ENCODE measurements around the gene MAPK12.

MAPK12 gene

DNA sequence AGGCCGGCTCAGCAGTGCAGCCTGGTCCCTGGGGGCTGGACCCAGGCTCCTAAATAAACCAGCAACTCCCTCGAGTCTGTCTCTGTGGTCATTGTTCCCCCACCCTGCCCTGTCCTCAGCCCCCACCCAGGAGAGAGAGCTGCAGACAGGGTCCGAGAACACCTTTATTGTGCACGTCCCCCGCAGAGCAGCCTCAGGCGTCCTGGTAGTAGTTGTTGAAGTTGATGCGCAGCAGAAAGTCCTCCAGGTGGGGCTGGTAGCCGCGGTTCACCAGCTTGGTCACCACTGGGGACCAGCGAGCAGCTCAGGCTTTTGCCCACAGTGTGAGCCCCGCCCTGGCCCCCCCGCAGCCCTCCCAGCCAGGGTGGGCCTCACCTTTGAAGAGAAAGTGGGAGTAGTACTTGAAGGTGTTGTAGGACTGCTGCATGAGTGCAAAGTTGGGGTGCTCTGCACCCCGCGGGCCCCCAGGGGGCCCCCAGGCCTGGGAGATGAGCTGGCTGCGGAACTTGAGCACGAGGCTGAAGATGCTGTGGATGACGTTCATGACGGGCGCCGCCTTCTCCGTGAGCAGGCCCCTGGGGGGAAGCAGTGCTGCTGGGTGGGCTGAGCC, 43.8 kb downstream of the MAPK12 start:
- TF ChIP-seq, protein P1, sequence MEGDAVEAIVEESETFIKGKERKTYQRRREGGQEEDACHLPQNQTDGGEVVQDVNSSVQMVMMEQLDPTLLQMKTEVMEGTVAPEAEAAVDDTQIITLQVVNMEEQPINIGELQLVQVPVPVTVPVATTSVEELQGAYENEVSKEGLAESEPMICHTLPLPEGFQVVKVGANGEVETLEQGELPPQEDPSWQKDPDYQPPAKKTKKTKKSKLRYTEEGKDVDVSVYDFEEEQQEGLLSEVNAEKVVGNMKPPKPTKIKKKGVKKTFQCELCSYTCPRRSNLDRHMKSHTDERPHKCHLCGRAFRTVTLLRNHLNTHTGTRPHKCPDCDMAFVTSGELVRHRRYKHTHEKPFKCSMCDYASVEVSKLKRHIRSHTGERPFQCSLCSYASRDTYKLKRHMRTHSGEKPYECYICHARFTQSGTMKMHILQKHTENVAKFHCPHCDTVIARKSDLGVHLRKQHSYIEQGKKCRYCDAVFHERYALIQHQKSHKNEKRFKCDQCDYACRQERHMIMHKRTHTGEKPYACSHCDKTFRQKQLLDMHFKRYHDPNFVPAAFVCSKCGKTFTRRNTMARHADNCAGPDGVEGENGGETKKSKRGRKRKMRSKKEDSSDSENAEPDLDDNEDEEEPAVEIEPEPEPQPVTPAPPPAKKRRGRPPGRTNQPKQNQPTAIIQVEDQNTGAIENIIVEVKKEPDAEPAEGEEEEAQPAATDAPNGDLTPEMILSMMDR (IDR thresholded peaks at IDR 0.05; ENCODE audit: low read depth, low read length, missing control alignments): no peak
- no peak overlapping the region for H3K4me3 ChIP-seq (ENCODE audit: low read depth, low read length)
- no peak for DNase-seq (ENCODE audit: low read depth)

DNA sequence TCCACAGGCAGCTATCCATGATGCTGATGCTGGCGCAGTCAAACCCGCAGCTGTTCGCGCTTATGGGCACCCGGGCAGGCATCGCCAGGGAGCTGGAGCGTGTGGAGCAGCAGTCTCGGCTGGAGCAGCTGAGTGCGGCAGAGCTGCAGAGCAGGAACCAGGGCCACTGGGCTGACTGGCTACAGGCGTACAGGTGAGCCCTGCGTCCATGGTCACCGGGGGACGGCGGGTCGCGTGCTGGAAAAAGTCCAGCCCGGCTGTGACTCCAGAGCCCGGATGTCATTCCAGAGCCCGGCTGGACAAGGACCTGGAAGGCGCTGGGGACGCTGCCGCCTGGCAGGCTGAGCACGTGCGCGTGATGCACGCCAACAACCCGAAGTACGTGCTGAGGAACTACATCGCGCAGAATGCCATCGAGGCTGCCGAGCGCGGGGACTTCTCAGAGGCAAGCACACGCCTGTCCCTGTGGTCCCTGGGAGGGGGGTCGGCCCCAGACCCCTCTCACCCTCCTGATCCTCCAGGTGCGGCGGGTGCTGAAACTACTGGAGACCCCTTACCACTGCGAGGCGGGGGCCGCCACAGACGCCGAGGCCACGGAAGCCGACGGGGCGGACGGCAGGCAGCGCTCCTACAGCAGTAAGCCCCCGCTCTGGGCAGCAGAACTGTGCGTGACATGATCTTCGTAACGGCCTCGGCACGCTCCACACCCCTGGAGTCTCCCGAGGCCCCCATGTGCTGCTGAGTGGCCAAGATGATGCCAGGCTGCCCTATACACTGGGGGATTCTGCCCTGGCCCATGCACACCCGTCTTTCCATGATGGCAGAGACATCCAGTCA, 44.6 kb downstream of the MAPK12 start:
- no peak for DNase-seq (ENCODE audit: low read depth)
- TF ChIP-seq, protein P1 (IDR thresholded peaks at IDR 0.05; ENCODE audit: low read depth, low read length, missing control alignments): no peak
- no peak overlapping the region for H3K4me3 ChIP-seq (ENCODE audit: low read depth, low read length)

DNA sequence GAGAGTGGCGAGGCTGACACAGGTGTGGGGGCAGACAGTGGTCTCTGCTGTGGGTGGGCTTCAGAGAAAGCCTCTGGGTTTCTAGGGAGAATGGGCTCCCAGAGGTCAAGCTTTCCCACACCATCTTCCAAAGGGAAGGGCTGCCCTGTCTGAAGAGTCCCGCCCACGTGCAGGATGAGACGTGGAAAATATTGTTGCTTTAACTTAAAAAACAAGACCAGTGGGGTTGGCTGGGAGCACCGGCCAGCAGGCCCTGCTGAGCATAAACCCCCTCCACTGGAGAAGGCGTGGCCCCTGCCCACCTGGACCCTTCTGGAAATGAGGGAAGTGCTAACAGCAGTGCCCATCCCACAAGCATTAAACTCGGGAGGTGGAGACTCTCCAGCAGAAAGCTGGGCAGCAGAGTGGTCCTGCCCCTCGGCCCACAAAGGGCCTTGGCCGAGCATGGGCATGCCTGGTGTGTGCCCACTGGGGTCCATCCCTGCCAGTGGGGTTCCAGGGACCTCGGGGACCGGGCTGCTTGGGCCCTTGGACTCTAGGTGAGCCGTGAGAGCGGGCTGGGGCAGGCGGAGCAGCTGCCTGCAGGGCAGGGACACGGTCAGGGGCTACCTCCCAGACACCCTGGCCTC, 45.3 kb downstream of the MAPK12 start:
- TF ChIP-seq, protein P1 (IDR thresholded peaks at IDR 0.05; ENCODE audit: low read depth, low read length, missing control alignments): no peak
- no peak for DNase-seq (ENCODE audit: low read depth)
- no peak overlapping the region for H3K4me3 ChIP-seq (ENCODE audit: low read depth, low read length)

DNA sequence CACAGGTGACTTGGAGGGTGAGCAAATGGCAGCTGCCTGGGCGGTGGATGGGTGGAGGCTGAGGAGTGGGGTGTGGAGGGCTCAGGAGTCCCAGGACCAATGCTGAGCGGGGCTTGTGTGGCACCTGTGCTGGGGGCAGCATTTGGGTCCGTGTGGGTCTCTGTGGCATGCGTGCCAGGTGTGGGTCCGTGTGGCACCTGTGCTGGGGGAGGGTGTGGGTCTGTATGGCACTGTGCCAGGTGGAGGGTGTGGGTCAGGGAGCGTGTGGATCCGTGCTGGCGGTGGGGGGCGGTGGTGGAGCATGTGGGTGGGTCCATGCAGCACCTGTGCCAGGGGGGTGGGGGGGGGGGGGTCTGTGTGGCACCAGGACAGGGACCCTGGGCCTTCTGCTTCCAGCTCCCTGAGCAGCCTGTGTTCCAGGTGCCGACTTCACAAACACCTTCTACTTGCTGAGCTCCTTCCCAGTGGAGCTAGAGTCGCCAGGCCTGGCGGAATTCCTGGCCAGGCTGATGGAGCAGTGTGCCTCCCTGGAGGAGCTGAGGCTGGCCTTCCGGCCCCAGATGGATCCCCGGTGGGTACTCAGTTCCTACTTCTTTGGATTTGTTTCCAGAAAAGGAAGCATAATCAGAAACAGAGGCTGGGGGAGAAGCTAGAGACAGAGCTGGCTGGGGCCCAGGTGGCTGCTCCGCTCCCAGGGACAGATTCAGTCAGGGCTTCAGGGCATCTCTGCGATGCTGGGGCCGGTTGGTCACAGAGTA, 46.0 kb downstream of the MAPK12 start:
- no peak overlapping the region for H3K4me3 ChIP-seq (ENCODE audit: low read depth, low read length)
- TF ChIP-seq, protein P1 (IDR thresholded peaks at IDR 0.05; ENCODE audit: low read depth, low read length, missing control alignments): no peak
- DNase-seq (ENCODE audit: low read depth): no peak

DNA sequence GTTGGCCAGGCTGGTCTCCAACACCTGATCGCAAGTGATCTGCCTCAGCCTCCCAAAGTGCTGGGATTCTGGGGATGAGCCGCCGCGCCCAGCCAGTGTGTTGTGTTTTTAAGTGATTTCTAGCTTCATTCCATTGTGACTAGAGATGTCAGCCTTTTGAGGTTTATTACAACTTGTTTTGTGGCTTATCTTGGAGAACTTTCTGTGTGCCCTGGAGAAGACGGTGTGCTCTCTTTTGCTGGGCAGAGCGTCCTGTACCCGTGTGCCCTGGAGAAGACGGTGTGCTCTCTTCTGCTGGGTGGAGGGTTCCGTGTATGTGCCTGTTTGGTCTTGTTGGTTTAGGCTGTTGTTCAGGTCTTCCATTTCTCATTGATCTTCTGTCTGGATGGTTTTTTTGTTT, 48.2 kb downstream of the MAPK12 start:
- no peak for DNase-seq (ENCODE audit: low read depth)
- H3K4me3 ChIP-seq (ENCODE audit: low read depth, low read length): no peak overlapping the region

DNA sequence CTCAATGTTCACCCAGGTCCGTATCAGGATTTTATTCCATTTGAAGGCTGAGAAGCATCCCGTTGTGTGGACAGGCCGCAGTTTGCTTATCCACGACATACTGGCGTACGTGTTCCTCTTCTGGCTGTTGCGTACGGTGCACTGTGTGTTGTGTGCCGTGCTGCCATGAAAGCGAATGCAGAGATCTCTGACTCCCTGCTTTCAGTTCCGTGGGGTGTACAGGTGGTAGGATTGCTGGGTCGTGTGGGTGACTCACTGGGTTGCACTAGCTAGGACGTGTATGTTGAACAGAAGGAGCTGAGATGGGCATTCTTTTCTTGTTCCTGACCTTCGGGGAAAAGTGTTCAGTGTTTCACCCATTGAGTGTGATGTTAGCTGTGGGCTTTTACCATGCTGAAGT, 50.3 kb downstream of the MAPK12 start:
- TF ChIP-seq, protein P1 (IDR thresholded peaks at IDR 0.05; ENCODE audit: low read depth, low read length, missing control alignments): no peak
- DNase-seq (ENCODE audit: low read depth): no peak
- H3K4me3 ChIP-seq (ENCODE audit: low read depth, low read length): no peak overlapping the region

More for the DNA sequence above, 48.2 kb downstream of the MAPK12 start:
- TF ChIP-seq, protein P1 (IDR thresholded peaks at IDR 0.05; ENCODE audit: low read depth, low read length, missing control alignments): no peak

Measured in GM12864 (cell line).